HG02885 (cell line): ENCODE data around the gene TAL1.

Experiments
- ATAC-seq: cut with Tn5 transposase; IDR thresholded peaks from one replicate; pipeline ENCODE4 v1.9.1; 2021; ENCODE audit warnings: mild to moderate bottlenecking; ENCODE audit not compliant: unreplicated experiment, poor library complexity

Gene TAL1

GRCh38 chr1:47189844-47190508, 42.0 kb downstream of the TAL1 start, which contains the start of gene PDZK1IP1:
PDZK1IP1 (minus strand) TSS chr1:47190036; CDS start chr1:47189932, 104 bp downstream.
- ATAC-seq: no peak

- ATAC-seq: no peak
Observed at GRCh38 chr1:47188791-47189785, 42.9 kb downstream of the TAL1 start.

GRCh38 chr1:47187926-47188250, 44.1 kb downstream of the TAL1 start:
- no peak for ATAC-seq

- no peak for ATAC-seq
Observed at GRCh38 chr1:47187231-47187925, 44.6 kb downstream of the TAL1 start.

- no peak for ATAC-seq
Observed at GRCh38 chr1:47186267-47187185, 45.5 kb downstream of the TAL1 start.

- no peak for ATAC-seq
Observed at GRCh38 chr1:47184822-47185677, 47.0 kb downstream of the TAL1 start.

GRCh38 chr1:47184090-47184821, 47.8 kb downstream of the TAL1 start:
- no peak for ATAC-seq

- no peak for ATAC-seq
Observed at GRCh38 chr1:47183308-47184089, 48.5 kb downstream of the TAL1 start.

GRCh38 chr1:47182676-47183235, 49.3 kb downstream of the TAL1 start:
- ATAC-seq: no peak

GRCh38 chr1:47181955-47182675, 49.9 kb downstream of the TAL1 start:
- no peak for ATAC-seq

- ATAC-seq: no peak
Observed at GRCh38 chr1:47181095-47181954, 50.7 kb downstream of the TAL1 start.

- ATAC-seq: no peak
Observed at GRCh38 chr1:47180603-47181094, 51.4 kb downstream of the TAL1 start.

- ATAC-seq: no peak
Observed at GRCh38 chr1:47179988-47180563, 51.9 kb downstream of the TAL1 start.

GRCh38 chr1:47179017-47179987, 52.7 kb downstream of the TAL1 start:
- ATAC-seq: peak; percentile 94
